Neuron (in vitro differentiated cells): ENCODE results near the gene CITED4.

Experiments used
- H2AFZ ChIP-seq: one replicate; pipeline ENCODE4 v1.6.1; 2013; ENCODE audit warnings: low read depth, mild to moderate bottlenecking, inconsistent platforms, low read length, moderate library complexity
- H3K27me3 ChIP-seq: one replicate; pipeline ENCODE4 v1.6.1; 2013; ENCODE audit warnings: low read length; ENCODE audit not compliant: insufficient read depth
- H3K36me3 ChIP-seq: one replicate; pipeline ENCODE4 v1.6.1; 2013; ENCODE audit warnings: low read length; ENCODE audit not compliant: insufficient read depth
- H3K4me1 ChIP-seq: one replicate; pipeline ENCODE4 v1.6.1; 2013; ENCODE audit warnings: low read length; ENCODE audit not compliant: insufficient read depth
- H3K4me3 ChIP-seq: 2 replicates; pipeline ENCODE4 v1.5.1; 2013; ENCODE audit warnings: mild to moderate bottlenecking, low read length, moderate library complexity
- H3K9me3 ChIP-seq: one replicate; pipeline ENCODE4 v1.6.1; 2013; ENCODE audit warnings: low read length

CITED4 gene

DNA sequence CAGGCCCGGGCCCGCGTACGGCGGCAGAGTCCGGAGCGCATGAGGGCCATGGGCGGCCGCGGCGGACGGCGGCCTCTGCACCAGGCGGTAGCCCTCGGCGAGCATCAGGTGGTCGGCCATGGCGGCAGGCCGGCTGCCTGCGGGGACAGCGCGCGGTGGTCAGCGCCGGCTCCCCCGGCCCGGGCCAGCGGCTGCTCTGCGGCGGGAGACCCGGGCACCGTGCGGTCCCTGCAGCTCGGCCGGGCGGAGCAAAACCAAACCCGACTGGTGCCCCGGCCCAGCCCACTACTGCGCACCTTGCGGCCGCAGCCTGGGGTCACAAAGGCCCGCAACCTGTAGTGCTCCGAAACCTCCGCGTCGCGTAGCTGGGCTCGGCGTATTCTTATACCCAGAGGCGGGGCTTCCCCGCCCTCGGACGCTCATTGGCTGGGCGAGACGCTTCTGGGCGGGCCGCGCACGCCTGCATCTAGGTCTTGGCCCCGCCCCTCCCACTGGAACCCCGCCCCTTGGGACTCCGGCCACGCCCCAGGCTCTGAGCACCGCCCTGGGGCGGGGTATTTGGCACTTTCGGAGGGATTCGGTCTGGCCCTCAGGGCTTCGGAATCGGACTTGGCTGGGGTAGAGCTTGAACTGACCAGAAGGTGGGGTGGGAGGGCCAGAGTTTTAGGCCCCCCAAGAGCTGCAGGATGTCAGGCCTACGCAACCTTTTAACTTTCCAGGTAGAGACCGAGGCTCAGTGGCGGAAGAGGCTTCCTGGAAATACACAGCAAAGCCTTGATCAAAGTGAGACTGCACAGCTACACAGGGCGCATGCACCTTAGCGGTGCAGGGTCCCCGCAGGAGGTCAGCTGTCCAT, at the start of gene CITED4:
Gene CITED4 (minus strand): TSS at position 356 of the 856 bp plus-strand sequence. CDS start 236 bp downstream, at position 120.
- Histone ChIP-seq H3K4me1 (peaks cover 6% of the 10 kb centered on the region), H3K36me3 (no peaks in the 10 kb centered on the region), H2AFZ (peak within 1 kb of the TSS; percentile 76), H3K9me3 (no peaks in the 10 kb centered on the region), H3K4me3 (peak within 1 kb of the TSS; percentile 52), H3K27me3 (peaks cover 21% of the 10 kb centered on the region)

- Histone ChIP-seq H3K36me3 (no peaks in the 10 kb centered on the region), H3K4me3 (no peak overlapping the region), H3K9me3 (no peaks in the 10 kb centered on the region), H3K27me3 (no peaks in the 10 kb centered on the region), H3K4me1 (no peaks in the 10 kb centered on the region), H2AFZ (no peak overlapping the region)
Measured at GRCh38 chr1:40911105-40911504, 48.9 kb upstream of the CITED4 start.

GRCh38 chr1:40909281-40909680, 47.1 kb upstream of the CITED4 start:
- Histone ChIP-seq H3K4me1 (no peaks in the 10 kb centered on the region), H2AFZ (no peak overlapping the region), H3K36me3 (no peaks in the 10 kb centered on the region)

DNA sequence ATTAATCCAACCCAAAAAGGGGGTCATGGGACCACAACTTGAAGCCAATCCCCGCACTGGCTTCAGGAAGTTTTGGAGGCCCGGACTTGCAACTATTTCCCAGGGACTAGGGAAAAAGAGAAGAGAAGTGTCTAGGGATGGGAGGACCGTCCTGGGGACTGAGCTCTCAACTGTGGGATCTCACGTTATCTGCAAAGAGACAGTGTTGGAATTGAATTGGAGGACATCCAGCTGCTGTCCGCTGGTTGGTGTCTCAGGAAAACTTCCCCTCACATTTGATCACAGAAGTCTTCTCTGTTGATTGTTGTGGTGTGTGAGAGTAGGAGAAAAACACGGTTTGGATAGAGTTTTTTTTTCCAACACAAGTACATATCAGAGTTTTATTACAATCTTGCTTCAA, 46.2 kb upstream of the CITED4 start:
- H3K4me1 ChIP-seq: no peaks in the 10 kb centered on the region
- H3K4me3 ChIP-seq: no peak overlapping the region
- no peak overlapping the region for H2AFZ ChIP-seq
- no peaks in the 10 kb centered on the region for H3K36me3 ChIP-seq
- H3K9me3 ChIP-seq: no peaks in the 10 kb centered on the region
- H3K27me3 ChIP-seq: no peaks in the 10 kb centered on the region

More at GRCh38 chr1:40909281-40909680, 47.1 kb upstream of the CITED4 start:
- Histone ChIP-seq H3K9me3 (no peaks in the 10 kb centered on the region), H3K27me3 (no peaks in the 10 kb centered on the region), H3K4me3 (no peak overlapping the region)

GRCh38 chr1:40907899-40908298, 45.7 kb upstream of the CITED4 start:
- H2AFZ ChIP-seq: no peak overlapping the region
- no peaks in the 10 kb centered on the region for H3K36me3 ChIP-seq
- no peak overlapping the region for H3K4me3 ChIP-seq
- no peaks in the 10 kb centered on the region for H3K9me3 ChIP-seq
- H3K27me3 ChIP-seq: no peaks in the 10 kb centered on the region
- H3K4me1 ChIP-seq: peaks cover 3% of the 10 kb centered on the region

DNA sequence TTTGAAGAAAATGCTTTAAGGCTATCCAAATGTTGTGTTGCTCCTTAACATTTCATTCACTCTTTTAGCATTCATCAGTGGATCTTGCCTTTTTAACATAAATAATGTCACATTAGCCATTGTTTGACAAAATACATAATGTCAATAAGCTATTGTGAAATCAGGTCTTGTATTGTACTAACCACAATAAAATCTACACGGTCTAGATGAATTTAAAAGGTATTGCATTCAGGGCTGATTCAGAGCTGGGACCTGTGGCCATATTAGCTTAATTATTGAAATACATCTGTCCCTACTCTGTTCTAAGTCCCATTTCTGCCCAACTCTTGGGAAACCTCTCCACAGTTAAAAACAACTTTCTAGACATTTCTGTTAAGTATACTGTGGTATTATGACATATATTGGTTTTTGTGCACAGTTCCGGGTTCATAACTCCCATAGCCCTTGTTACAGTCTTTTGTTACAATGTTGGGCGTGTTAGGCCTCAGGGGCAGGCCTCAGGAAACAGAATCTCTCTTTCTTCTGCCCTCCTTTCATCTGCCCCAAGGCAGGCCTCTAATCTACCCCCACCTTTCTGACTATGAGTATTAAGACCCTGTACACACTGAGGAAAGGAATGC, 44.7 kb upstream of the CITED4 start:
- no peak overlapping the region for H2AFZ ChIP-seq
- H3K27me3 ChIP-seq: no peaks in the 10 kb centered on the region
- H3K4me3 ChIP-seq: no peak overlapping the region
- H3K4me1 ChIP-seq: peaks cover 6% of the 10 kb centered on the region
- no peaks in the 10 kb centered on the region for H3K9me3 ChIP-seq
- no peaks in the 10 kb centered on the region for H3K36me3 ChIP-seq

GRCh38 chr1:40905061-40905460, 42.9 kb upstream of the CITED4 start:
- H3K4me1 ChIP-seq: peaks cover 6% of the 10 kb centered on the region
- no peaks in the 10 kb centered on the region for H3K36me3 ChIP-seq
- no peaks in the 10 kb centered on the region for H3K27me3 ChIP-seq
- no peaks in the 10 kb centered on the region for H3K9me3 ChIP-seq
- no peak overlapping the region for H2AFZ ChIP-seq
- H3K4me3 ChIP-seq: no peak overlapping the region

DNA sequence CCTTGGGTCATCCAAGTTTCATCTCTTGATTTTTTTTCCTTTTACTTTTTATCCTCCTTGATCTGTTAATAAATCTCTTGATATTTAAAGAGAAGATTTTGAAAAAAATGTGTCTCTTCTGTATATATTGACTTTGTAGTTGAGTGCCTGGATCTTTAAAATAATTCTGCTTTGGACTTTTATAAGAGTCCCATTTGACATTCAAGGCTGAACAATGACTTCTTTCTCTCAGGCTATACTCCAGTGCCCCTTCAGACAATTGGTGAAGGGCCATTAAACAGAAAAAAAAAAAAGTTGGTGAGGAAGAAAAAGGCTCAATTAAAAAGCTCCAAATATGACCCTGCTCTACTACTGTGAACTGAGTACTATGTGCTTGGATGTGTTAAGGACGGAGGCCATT, 40.9 kb upstream of the CITED4 start:
- Histone ChIP-seq H2AFZ (no peak overlapping the region), H3K36me3 (no peaks in the 10 kb centered on the region), H3K9me3 (no peaks in the 10 kb centered on the region), H3K4me1 (peaks cover 6% of the 10 kb centered on the region), H3K4me3 (no peak overlapping the region), H3K27me3 (no peaks in the 10 kb centered on the region)

DNA sequence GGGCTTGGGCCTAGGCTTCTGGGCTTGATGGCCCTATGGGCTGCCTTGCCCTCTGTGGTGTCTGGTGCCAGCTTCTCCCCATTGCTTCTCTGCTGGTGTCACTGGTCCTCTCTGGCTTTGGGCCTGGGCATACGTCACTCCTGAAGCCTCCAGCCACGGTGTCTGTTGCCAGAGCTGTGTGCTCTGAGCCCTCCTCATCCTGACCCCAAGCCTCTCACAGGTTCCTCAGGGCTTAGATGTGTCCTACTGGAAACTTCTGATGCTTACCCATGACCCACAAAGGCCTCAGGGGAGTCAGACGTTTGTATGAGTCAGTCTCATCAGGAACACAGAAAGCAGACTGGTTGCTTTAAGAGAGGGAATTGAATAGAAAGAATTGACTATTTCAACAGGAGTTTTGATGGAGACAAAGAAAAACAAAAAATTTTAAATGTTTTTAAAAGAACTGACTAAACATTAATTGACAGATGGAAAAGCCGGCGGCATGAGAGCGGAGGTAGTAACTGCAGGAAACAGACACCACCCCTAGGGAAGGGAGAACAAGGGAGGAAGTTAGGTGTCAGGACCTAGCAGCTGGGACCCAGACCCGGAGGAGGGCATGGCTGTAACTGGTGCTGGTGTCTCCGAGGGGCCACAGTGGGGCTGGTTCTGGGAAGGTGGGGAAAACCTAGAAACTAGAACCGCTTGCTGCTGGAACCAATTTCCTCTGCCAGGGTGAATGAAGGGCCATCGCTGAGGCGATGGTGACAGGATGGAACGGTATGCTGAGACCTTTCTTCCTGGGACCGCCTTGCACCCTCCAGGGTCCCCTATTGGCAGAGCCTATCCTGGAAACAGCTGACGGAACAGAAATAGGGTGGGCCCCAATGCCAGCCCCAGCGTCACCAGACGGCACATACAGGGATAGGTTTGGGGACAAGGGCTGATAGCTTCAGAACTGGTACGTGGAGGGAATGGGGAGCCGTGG, 40.0 kb upstream of the CITED4 start:
- no peaks in the 10 kb centered on the region for H3K9me3 ChIP-seq
- no peak overlapping the region for H3K4me3 ChIP-seq
- H3K36me3 ChIP-seq: no peaks in the 10 kb centered on the region
- H3K4me1 ChIP-seq: peaks cover 6% of the 10 kb centered on the region
- no peaks in the 10 kb centered on the region for H3K27me3 ChIP-seq
- H2AFZ ChIP-seq: no peak overlapping the region

- Histone ChIP-seq H3K27me3 (no peaks in the 10 kb centered on the region), H3K9me3 (no peaks in the 10 kb centered on the region), H2AFZ (no peak overlapping the region), H3K36me3 (no peaks in the 10 kb centered on the region), H3K4me1 (peaks cover 6% of the 10 kb centered on the region), H3K4me3 (no peak overlapping the region)
Measured at GRCh38 chr1:40899230-40899870, 37.2 kb upstream of the CITED4 start.

GRCh38 chr1:40898431-40898901, 36.3 kb upstream of the CITED4 start:
- Histone ChIP-seq H3K9me3 (peaks cover 5% of the 10 kb centered on the region), H3K27me3 (no peaks in the 10 kb centered on the region), H3K4me1 (peaks cover 6% of the 10 kb centered on the region), H3K36me3 (no peaks in the 10 kb centered on the region), H3K4me3 (no peak overlapping the region), H2AFZ (no peak overlapping the region)

DNA sequence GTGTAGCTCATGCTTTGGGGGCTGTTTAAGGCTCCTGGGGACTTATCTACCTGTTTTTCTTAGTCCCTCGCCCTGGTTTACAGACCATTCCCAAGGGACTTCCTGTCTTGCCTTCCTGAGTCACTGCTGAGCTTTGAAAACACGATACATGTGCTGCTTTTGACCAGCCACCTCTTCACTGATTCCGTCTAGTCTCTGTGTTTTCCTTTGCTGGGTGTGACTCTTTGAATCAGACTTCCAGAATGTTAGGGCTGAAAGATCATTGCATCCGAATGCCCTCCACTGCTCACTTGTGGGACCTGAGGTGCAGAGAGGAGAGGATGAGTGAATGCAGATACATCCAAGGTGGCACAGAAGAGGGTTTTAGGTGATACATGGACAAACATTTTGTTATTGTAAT, 35.4 kb upstream of the CITED4 start:
- Histone ChIP-seq H3K4me1 (peaks cover 3% of the 10 kb centered on the region), H2AFZ (no peak overlapping the region), H3K27me3 (no peaks in the 10 kb centered on the region), H3K9me3 (peaks cover 5% of the 10 kb centered on the region), H3K36me3 (no peaks in the 10 kb centered on the region), H3K4me3 (no peak overlapping the region)
